HPDE6-E6E7 (cell line): ENCODE data around the gene TERT.
A peak's percentile ranks its signal among the peaks of the same experiment; 100 is the strongest.
"Not testable (repeated sequence)": the region's sequence is repeated elsewhere in the genome, so short reads cannot be mapped to it uniquely, and the experiment has no call there.

ENCODE experiments used
- DNase-seq: peaks from one replicate; pipeline ENCODE4 v3.0.0; 2011; ENCODE audit warnings: missing footprints; ENCODE audit errors: extremely low spot score

Gene TERT

DNA sequence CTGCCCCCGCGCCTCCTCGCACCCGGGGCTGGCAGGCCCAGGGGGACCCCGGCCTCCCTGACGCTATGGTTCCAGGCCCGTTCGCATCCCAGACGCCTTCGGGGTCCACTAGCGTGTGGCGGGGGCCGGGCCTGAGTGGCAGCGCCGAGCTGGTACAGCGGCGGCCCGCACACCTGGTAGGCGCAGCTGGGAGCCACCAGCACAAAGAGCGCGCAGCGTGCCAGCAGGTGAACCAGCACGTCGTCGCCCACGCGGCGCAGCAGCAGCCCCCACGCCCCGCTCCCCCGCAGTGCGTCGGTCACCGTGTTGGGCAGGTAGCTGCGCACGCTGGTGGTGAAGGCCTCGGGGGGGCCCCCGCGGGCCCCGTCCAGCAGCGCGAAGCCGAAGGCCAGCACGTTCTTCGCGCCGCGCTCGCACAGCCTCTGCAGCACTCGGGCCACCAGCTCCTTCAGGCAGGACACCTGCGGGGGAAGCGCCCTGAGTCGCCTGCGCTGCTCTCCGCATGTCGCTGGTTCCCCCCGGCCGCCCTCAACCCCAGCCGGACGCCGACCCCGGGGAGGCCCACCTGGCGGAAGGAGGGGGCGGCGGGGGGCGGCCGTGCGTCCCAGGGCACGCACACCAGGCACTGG lies 548 bp downstream of the TERT start:
- no peak for DNase-seq

- DNase-seq, result no peak
Measured at GRCh38 chr5:1293416-1294205, 1.3 kb downstream of the TERT start.

GRCh38 chr5:1292846-1293415 lies 1.9 kb downstream of the TERT start:
- DNase-seq, result no peak

DNA sequence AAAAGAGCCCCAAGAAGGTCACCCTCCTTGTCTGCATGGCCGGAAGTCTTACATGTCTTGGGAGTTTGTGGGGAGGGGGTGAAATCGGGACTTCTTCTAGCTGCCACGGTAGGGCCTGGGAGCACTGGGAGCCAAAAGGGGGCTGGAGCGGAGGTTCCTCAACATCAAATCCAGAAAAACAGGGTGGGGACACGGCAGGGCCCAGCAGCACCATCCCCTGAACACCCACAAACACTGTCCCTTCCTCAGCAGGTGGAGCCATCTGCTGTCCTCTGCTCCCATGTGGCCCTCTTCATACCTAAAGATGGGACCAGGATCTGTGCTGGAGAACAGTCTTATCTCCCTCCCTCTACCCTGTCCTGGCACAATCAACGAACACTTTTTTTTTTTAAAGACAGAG lies 2.7 kb downstream of the TERT start:
- no peak for DNase-seq

- no peak for DNase-seq
Measured at GRCh38 chr5:1291611-1292080, 3.2 kb downstream of the TERT start.

DNA sequence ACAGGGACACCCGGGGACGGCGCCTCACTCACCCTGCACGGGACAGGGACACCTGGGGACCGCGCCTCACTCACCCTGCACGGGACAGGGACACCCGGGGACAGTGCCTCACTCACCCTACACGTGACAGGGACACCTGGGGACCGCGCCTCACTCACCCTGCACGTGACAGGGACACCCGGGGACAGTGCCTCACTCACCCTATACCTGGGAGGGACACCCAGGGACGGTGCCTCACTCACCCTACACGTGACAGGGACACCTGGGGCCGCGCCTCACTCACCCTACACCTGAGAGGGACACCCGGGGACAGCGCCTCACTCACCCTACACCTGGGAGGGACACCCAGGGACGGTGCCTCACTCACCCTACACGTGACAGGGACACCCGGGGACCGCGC lies 3.9 kb downstream of the TERT start:
- not testable (repeated sequence) for DNase-seq

- not testable (repeated sequence) for DNase-seq
Measured at GRCh38 chr5:1289559-1289958, 5.3 kb downstream of the TERT start.

GRCh38 chr5:1288439-1289335 lies 6.2 kb downstream of the TERT start:
- no peak for DNase-seq

DNA sequence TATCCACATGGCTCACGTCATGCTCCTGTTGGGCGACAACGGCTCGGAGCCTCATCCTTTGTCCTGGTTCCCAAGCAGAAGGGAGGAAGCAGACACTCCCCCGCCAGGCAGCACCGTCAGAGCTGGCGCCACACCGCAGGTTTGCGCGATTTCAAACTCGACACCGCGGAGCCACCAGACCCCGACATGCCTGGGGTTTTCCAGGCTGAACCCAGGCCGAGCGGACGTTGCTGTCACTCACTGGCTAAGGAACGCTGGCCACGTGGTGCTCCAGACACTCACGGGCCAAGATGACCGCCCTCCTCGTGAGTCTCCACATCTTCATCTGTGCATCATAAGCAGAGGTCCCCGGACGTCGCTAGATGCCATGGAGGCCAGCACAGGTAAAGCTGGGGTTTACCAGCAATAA lies 9.0 kb downstream of the TERT start:
- no peak for DNase-seq

- DNase-seq, result no peak
Measured at GRCh38 chr5:1285141-1285540, 9.7 kb downstream of the TERT start.

GRCh38 chr5:1284336-1284970 lies 10.4 kb downstream of the TERT start:
- not testable (repeated sequence) for DNase-seq

- DNase-seq, result not testable (repeated sequence)
Measured at GRCh38 chr5:1283729-1284041, 11.2 kb downstream of the TERT start.

DNA sequence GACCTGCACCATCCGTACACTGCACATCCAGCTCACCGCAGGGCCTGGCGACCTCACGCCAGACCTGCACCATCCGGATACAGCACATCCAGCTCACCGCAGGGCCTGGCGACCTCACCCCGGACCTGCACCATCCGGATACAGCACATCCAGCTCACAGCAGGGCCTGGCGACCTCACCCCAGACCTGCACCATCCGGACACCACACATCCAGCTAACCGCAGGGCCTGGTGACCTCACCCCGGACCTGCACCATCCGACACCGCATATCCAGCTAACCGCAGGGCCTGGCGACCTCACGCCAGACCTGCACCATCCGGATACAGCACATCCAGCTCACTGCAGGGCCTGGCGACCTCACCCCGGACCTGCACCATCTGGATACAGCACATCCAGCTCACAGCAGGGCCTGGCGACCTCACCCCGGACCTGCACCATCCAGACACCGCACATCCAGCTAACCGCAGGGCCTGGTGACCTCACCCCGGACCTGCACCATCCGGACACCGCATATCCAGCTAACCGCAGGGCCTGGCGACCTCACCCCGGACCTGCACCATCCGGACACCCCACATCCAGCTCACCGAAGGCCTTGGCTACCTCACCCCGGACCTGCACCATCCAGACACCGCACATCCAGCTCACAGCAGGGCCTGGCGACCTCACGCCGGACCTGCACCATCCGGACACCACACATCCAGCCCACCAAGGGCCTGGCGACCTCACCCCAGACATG lies 11.7 kb downstream of the TERT start:
- DNase-seq, result not testable (repeated sequence)

GRCh38 chr5:1282131-1282992 lies 12.5 kb downstream of the TERT start:
- peak; percentile 63 for DNase-seq

DNA sequence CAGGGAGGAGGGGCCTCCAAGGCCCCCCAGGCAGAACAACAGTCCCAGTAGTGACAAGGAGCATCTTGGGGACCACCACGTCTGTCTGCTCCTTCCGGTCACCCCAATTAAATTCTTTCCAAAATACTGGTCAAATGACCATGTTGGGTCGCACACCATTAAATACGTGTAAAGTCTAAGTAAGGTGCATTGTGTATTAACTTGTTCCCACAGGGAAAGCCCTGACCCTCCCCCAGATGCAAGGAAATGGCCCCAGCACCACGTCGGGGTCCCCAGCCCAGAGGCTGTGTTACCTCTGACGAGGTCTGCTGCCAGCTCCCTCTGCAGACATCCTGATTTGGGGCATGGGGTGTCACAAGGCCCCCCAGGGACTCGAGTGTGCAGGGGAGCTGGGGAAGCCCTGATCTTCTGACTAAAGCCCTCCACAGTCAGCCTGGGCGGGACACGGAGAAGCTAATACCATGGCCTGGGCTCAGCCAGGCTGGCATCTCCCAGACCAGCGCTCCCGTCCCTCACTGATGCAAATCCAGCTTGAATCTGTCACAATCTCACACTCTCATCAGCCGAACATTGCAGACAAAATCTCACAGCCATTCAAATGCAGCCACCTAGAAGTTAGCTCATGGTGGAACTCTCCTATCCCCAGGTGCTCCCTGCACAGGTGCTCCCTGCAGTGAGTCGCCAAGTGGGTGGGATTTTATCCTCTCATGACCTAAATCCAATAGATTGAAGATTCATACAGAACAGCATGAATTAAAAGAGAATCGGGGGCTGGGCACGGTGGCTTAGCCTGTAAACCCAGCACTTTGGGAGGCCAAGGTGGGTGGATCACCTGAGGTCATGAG lies 13.6 kb downstream of the TERT start:
- DNase-seq, result no peak

DNA sequence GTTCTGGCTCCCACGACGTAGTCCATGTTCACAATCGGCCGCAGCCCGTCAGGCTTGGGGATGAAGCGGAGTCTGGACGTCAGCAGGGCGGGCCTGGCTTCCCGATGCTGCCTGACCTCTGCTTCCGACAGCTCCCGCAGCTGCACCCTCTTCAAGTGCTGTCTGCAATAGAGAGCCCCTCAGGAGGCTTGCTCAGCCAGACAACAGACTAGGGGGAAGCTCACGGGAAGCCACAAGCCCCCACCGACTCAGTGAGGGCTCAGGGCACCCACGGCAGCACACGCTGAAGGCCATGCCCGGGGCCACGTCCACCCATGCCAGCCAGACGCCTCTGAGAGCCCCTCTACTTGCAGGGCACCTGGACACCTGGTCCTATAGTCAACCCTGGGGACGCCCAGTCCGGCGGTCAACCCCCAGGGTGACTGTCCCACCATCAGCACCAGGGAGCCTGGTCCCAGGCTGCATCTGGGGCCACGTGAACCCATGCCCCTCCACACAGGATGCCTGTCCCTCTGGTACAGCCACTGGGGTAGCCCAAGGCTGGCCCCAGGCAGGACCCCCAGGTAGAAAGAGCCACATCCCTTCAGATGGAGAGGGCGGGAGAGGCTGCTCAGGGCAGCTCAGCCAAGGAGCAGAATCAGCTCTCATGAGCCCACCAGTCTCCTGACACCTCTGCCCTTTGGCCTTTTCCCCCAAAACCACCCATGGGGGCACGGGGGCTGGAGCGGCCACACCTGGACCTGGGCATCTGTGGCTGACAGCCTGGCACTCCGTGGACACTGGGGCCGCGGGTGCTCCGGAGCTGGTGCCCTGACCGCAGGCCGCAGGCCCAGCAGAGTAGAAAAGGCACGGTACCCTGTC lies 14.5 kb downstream of the TERT start:
- DNase-seq, result no peak

DNA sequence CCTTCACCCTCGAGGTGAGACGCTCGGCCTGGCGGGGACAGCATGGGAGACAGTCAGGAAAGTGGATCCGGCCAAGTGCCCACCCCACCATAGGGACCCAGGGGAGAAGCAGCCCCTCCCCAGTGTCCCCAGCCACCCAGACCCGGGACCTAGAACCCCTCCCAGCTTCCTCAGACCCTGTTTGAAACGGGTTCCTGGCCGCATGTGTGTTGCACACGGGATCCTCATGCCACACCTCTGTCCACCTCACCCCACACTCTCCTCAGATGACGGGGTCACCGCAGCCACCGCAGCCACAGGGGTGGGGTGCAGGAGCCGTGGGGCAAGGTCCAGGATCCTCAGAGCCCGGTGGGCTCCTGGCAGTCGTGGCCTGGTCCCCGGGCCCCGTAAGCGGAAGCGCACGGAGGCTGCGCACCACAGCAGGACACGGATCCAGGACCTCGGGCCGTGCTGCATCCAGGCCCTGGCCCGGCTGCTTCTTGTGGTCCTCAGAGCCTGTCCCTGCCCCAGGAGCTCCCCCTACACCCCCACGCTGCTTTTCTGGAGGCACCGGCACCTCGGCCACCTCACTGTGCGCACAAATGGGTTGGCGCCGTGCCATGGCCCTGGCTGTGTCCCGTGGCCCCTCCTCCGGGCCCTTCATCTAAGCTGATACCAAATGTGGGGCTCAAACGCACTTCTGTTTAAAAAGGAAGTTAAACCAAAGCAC lies 15.3 kb downstream of the TERT start:
- DNase-seq, result no peak
